ENCODE results near the gene CLDN6. TPM values are rescaled to one million over a fixed set of nuclear protein-coding genes. Genes with fewer than 3 reads are reported as not detected.

Gene CLDN6
- total and polyA plus RNA-seq, 2 of the 13 experiments (the other 11 are each of a cell fraction or from before 2014, with no cell fraction given): 5.9 to 7.6 TPM

- TF ChIP-seq SP1 (IDR thresholded peaks at IDR 0.05) (no peak), SP1 (CRISPR knock-in tag; IDR thresholded peaks at IDR 0.05) (no peak), ATF5 (CRISPR knock-in tag; IDR thresholded peaks at IDR 0.05; ENCODE audit: low read depth) (no peak), NFATC3 (CRISPR knock-in tag; IDR thresholded peaks at IDR 0.05) (no peak), AKNA (CRISPR knock-in tag; IDR thresholded peaks at IDR 0.05; ENCODE audit: borderline replicate concordance) (no peak), RELA (CRISPR knock-in tag; IDR thresholded peaks at IDR 0.05) (no peak), PATZ1 (CRISPR knock-in tag; IDR thresholded peaks at IDR 0.05) (peak; percentile 86; the same call in 1 of the 2 replicates), GZF1 (CRISPR knock-in tag; IDR thresholded peaks at IDR 0.05) (no peak), MTA3 (CRISPR knock-in tag; IDR thresholded peaks at IDR 0.05) (no peak), IKZF5 (CRISPR knock-in tag; IDR thresholded peaks at IDR 0.05) (no peak), ZNF136 (CRISPR knock-in tag; IDR thresholded peaks at IDR 0.05; ENCODE audit: low read depth) (no peak), MAZ (IDR thresholded peaks at IDR 0.05; ENCODE audit: borderline replicate concordance, low read depth, low read length) (no peak), MAZ (CRISPR knock-in tag; IDR thresholded peaks at IDR 0.05; ENCODE audit: low read depth) (no peak), ELF3 (CRISPR knock-in tag; IDR thresholded peaks at IDR 0.05) (no peak), MTA1 (CRISPR knock-in tag; IDR thresholded peaks at IDR 0.05; ENCODE audit: borderline replicate concordance) (no peak), ZNF451 (CRISPR knock-in tag; IDR thresholded peaks at IDR 0.05) (no peak), CSRNP2 (CRISPR knock-in tag; conservative IDR thresholded peaks at IDR 0.05; ENCODE audit: low read depth) (no peak), ZNF607 (CRISPR knock-in tag; IDR thresholded peaks at IDR 0.05; ENCODE audit: borderline replicate concordance) (0 out of 2 replicates have a peak, but pooled peaks have one; percentile 40)
Observed at GRCh38 chr16:3009568-3010390, 8.2 kb downstream of the CLDN6 start (continued).
